Stimulated activated memory B cell treated with anti-CD40 and anti-IgM and Interleukin-4, amounts not matched to agents 10 μg/mL and 1 μg/mL and 100 μg/mL, for 72 hours (primary cell): ENCODE measurements around the gene SPAG7.

ENCODE experiments used
- ATAC-seq: fragments of 150-1000 bp; cut with Tn5 transposase; 2 replicates; pipeline ENCODE4 v1.10.0; 2021
- H3K27ac Mint-ChIP-seq: one replicate; pipeline ENCODE4 v1.8.0; 2022; ENCODE audit warnings: mild to moderate bottlenecking, mixed read lengths
- H3K27me3 Mint-ChIP-seq: one replicate; pipeline ENCODE4 v1.8.0; 2022; ENCODE audit warnings: mixed read lengths
- H3K36me3 Mint-ChIP-seq: one replicate; pipeline ENCODE4 v1.8.0; 2022; ENCODE audit warnings: mixed read lengths
- H3K4me1 Mint-ChIP-seq: one replicate; pipeline ENCODE4 v1.8.0; 2022; ENCODE audit warnings: mixed read lengths
- H3K4me3 Mint-ChIP-seq: one replicate; pipeline ENCODE4 v1.8.0; 2022; ENCODE audit warnings: mild to moderate bottlenecking, moderate library complexity, mixed read lengths
- H3K9me3 Mint-ChIP-seq: one replicate; pipeline ENCODE4 v1.8.0; 2022; ENCODE audit warnings: mixed read lengths

SPAG7 gene

GRCh38 chr17:4966844-4967538, 626 bp downstream of the SPAG7 start:
- Mint-ChIP-seq H3K9me3 (no peaks in the 10 kb centered on the region), H3K27ac (no peak overlapping the region), H3K4me1 (peaks cover 15% of the 10 kb centered on the region), H3K27me3 (no peaks in the 10 kb centered on the region), H3K36me3 (peaks cover 25% of the 10 kb centered on the region), H3K4me3 (no peak overlapping the region)
- ATAC-seq, result peak; percentile 94

- Mint-ChIP-seq H3K27ac (no peak overlapping the region), H3K9me3 (no peaks in the 10 kb centered on the region), H3K4me3 (no peak overlapping the region), H3K4me1 (peaks cover 15% of the 10 kb centered on the region), H3K27me3 (no peaks in the 10 kb centered on the region), H3K36me3 (peaks cover 21% of the 10 kb centered on the region)
- no peak for ATAC-seq
Measured at GRCh38 chr17:4965311-4965986, 2.2 kb downstream of the SPAG7 start.

- Mint-ChIP-seq H3K36me3 (peaks cover 48% of the 10 kb centered on the region), H3K9me3 (no peaks in the 10 kb centered on the region), H3K27me3 (no peaks in the 10 kb centered on the region), H3K27ac (no peak overlapping the region), H3K4me1 (peaks cover 17% of the 10 kb centered on the region), H3K4me3 (no peak overlapping the region)
- no peak for ATAC-seq
Measured at GRCh38 chr17:4960279-4960922, 7.2 kb downstream of the SPAG7 start.

- peaks cover 44% of the 10 kb centered on the region for H3K36me3 Mint-ChIP-seq
- peak overlapping the region; percentile 39 for H3K27ac Mint-ChIP-seq
- H3K27me3 Mint-ChIP-seq, result no peaks in the 10 kb centered on the region
- no peak for ATAC-seq
- H3K4me1 Mint-ChIP-seq, result peaks cover 12% of the 10 kb centered on the region
- no peak overlapping the region for H3K4me3 Mint-ChIP-seq
- H3K9me3 Mint-ChIP-seq, result no peaks in the 10 kb centered on the region
Measured at GRCh38 chr17:4959261-4959965, 8.2 kb downstream of the SPAG7 start.

GRCh38 chr17:4958102-4958501, 9.5 kb downstream of the SPAG7 start:
- H3K27me3 Mint-ChIP-seq, result no peaks in the 10 kb centered on the region
- H3K36me3 Mint-ChIP-seq, result peaks cover 44% of the 10 kb centered on the region
- H3K4me3 Mint-ChIP-seq, result no peak overlapping the region
- peaks cover 12% of the 10 kb centered on the region for H3K4me1 Mint-ChIP-seq
- no peak overlapping the region for H3K27ac Mint-ChIP-seq
- no peak for ATAC-seq
- no peaks in the 10 kb centered on the region for H3K9me3 Mint-ChIP-seq

GRCh38 chr17:4956493-4957061, 11.0 kb downstream of the SPAG7 start:
- Mint-ChIP-seq H3K4me1 (peaks cover 18% of the 10 kb centered on the region), H3K36me3 (peaks cover 44% of the 10 kb centered on the region), H3K9me3 (no peaks in the 10 kb centered on the region), H3K4me3 (no peak overlapping the region), H3K27ac (peak overlapping the region; percentile 54), H3K27me3 (no peaks in the 10 kb centered on the region)
- ATAC-seq, result no peak

GRCh38 chr17:4955091-4955490, 12.5 kb downstream of the SPAG7 start:
- H3K4me1 Mint-ChIP-seq, result peaks cover 32% of the 10 kb centered on the region
- no peak for ATAC-seq
- H3K4me3 Mint-ChIP-seq, result no peak overlapping the region
- H3K9me3 Mint-ChIP-seq, result no peaks in the 10 kb centered on the region
- no peak overlapping the region for H3K27ac Mint-ChIP-seq
- H3K36me3 Mint-ChIP-seq, result peaks cover 35% of the 10 kb centered on the region
- no peaks in the 10 kb centered on the region for H3K27me3 Mint-ChIP-seq

GRCh38 chr17:4953451-4953961, 14.1 kb downstream of the SPAG7 start:
- H3K36me3 Mint-ChIP-seq, result peaks cover 23% of the 10 kb centered on the region
- peaks cover 31% of the 10 kb centered on the region for H3K4me1 Mint-ChIP-seq
- H3K4me3 Mint-ChIP-seq, result no peak overlapping the region
- H3K27ac Mint-ChIP-seq, result no peak overlapping the region
- ATAC-seq, result no peak
- no peaks in the 10 kb centered on the region for H3K27me3 Mint-ChIP-seq
- no peaks in the 10 kb centered on the region for H3K9me3 Mint-ChIP-seq

GRCh38 chr17:4951486-4951885, 16.1 kb downstream of the SPAG7 start:
- Mint-ChIP-seq H3K4me3 (peak overlapping the region; percentile 87), H3K27ac (peak overlapping the region; percentile 92), H3K36me3 (peaks cover 23% of the 10 kb centered on the region), H3K4me1 (peaks cover 33% of the 10 kb centered on the region), H3K27me3 (no peaks in the 10 kb centered on the region), H3K9me3 (no peaks in the 10 kb centered on the region)
- no peak for ATAC-seq

GRCh38 chr17:4950746-4951204, 16.8 kb downstream of the SPAG7 start, which contains the start of gene ENO3:
ENO3 (plus strand) TSS chr17:4951119; CDS start chr17:4951830, 711 bp downstream.
- H3K4me3 Mint-ChIP-seq, result peak within 1 kb of the TSS; percentile 87
- H3K27me3 Mint-ChIP-seq, result no peaks in the 10 kb centered on the region
- H3K27ac Mint-ChIP-seq, result peak within 1 kb of the TSS; percentile 92
- no peaks in the 10 kb centered on the region for H3K9me3 Mint-ChIP-seq
- peaks cover 39% of the 10 kb centered on the region for H3K4me1 Mint-ChIP-seq
- peaks cover 22% of the 10 kb centered on the region for H3K36me3 Mint-ChIP-seq
- ATAC-seq, result no peak

- Mint-ChIP-seq H3K9me3 (no peaks in the 10 kb centered on the region), H3K27me3 (no peaks in the 10 kb centered on the region), H3K4me1 (peaks cover 44% of the 10 kb centered on the region), H3K27ac (peak overlapping the region; percentile 92), H3K36me3 (peaks cover 24% of the 10 kb centered on the region), H3K4me3 (peak overlapping the region; percentile 87)
- no peak for ATAC-seq
Measured at GRCh38 chr17:4950075-4950745, 17.4 kb downstream of the SPAG7 start.

GRCh38 chr17:4949321-4950074, 18.1 kb downstream of the SPAG7 start:
- no peaks in the 10 kb centered on the region for H3K27me3 Mint-ChIP-seq
- peaks cover 52% of the 10 kb centered on the region for H3K4me1 Mint-ChIP-seq
- H3K36me3 Mint-ChIP-seq, result peaks cover 31% of the 10 kb centered on the region
- peak overlapping the region; percentile 92 for H3K27ac Mint-ChIP-seq
- ATAC-seq, result peak; percentile 62
- no peaks in the 10 kb centered on the region for H3K9me3 Mint-ChIP-seq
- peak overlapping the region; percentile 95 for H3K4me3 Mint-ChIP-seq

GRCh38 chr17:4948931-4949320, 18.7 kb downstream of the SPAG7 start:
- no peaks in the 10 kb centered on the region for H3K9me3 Mint-ChIP-seq
- peak overlapping the region; percentile 92 for H3K27ac Mint-ChIP-seq
- peak overlapping the region; percentile 95 for H3K4me3 Mint-ChIP-seq
- H3K27me3 Mint-ChIP-seq, result no peaks in the 10 kb centered on the region
- H3K36me3 Mint-ChIP-seq, result peaks cover 37% of the 10 kb centered on the region
- H3K4me1 Mint-ChIP-seq, result peaks cover 57% of the 10 kb centered on the region
- peak; percentile 79 for ATAC-seq
